ENCODE data around the gene FBN3.
"Not testable (repeated sequence)": the region's sequence is repeated elsewhere in the genome, so short reads cannot be mapped to it uniquely, and the experiment has no call there.

The FBN3 gene

DNA sequence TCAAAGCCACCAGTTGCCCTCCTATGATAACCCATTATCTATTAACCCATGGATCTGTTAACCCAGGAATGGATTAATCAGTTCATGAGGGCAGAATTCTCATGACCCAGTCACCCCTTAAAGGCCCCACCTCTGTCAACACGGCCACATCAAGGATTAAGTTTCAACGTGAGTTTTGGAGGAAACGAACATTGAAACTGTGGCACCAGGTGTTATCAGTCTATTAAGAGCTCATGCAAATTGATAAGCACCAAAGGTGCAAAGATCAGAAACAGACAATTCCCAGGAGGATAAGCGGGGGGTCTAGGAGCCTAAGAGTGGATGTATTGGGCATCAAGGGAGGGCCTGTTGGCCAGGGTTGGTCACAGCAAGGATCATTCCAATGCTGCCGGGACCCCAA lies 124.1 kb downstream of the FBN3 start:
- TF ChIP-seq, protein P1, sequence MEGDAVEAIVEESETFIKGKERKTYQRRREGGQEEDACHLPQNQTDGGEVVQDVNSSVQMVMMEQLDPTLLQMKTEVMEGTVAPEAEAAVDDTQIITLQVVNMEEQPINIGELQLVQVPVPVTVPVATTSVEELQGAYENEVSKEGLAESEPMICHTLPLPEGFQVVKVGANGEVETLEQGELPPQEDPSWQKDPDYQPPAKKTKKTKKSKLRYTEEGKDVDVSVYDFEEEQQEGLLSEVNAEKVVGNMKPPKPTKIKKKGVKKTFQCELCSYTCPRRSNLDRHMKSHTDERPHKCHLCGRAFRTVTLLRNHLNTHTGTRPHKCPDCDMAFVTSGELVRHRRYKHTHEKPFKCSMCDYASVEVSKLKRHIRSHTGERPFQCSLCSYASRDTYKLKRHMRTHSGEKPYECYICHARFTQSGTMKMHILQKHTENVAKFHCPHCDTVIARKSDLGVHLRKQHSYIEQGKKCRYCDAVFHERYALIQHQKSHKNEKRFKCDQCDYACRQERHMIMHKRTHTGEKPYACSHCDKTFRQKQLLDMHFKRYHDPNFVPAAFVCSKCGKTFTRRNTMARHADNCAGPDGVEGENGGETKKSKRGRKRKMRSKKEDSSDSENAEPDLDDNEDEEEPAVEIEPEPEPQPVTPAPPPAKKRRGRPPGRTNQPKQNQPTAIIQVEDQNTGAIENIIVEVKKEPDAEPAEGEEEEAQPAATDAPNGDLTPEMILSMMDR (conservative IDR thresholded peaks at IDR 0.05; ENCODE audit: control insufficient read depth, insufficient read depth, low read depth, low read length), result no peak
- DNase-seq (ENCODE audit: low read depth), result no peak
- H3K4me3 ChIP-seq (ENCODE audit: control insufficient read depth, low read depth, low read length), result no peak overlapping the region

DNA sequence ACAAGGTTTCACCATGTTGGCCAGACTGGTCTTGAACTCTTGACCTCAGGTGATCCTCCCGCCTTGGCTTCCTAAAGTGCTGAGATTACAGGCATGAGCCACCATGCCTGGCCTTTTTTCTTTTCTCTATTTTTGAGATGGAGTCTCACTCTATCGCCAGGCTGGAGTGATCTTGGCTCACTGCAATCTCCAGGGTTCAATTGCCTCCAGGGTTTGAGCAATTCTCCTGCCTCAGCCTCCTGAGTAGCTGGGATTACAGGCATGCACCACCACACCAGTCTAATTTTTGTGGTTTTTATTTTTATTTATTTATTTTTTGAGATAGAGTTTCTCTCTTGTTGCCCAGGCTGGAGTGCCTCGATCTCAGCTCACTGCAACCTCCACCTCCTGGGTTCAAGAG lies 125.1 kb downstream of the FBN3 start:
- DNase-seq (ENCODE audit: low read depth); H3K4me3 ChIP-seq (ENCODE audit: control insufficient read depth, low read depth, low read length): not testable (repeated sequence)

DNA sequence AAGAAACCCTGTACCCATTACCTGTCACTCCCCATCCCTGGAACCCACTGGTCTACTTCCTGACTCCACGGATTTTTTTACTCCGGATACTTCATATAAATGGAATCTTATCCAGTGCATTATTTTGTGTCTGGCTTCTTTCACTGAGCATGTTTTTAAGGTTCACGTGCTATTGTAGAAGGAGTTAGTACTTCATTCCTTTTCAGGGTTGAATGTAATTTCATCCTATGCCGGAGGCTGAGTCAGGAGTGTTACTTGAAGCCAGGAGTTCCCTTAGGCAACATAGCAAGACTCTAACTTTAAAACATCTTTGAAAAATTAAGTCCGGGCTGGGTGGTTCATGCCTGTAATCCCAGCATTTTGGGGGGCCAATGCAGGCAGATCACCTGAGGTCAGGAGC lies 126.0 kb downstream of the FBN3 start:
- H3K4me3 ChIP-seq (ENCODE audit: control insufficient read depth, low read depth, low read length), result no peak overlapping the region
- TF ChIP-seq, protein P1 (conservative IDR thresholded peaks at IDR 0.05; ENCODE audit: control insufficient read depth, insufficient read depth, low read depth, low read length), result no peak
- no peak for DNase-seq (ENCODE audit: low read depth)

GRCh38 chr19:8022275-8022674 lies 127.1 kb downstream of the FBN3 start:
- no peak overlapping the region for H3K4me3 ChIP-seq (ENCODE audit: control insufficient read depth, low read depth, low read length)
- TF ChIP-seq, protein P1 (conservative IDR thresholded peaks at IDR 0.05; ENCODE audit: control insufficient read depth, insufficient read depth, low read depth, low read length), result no peak
- DNase-seq (ENCODE audit: low read depth), result no peak

DNA sequence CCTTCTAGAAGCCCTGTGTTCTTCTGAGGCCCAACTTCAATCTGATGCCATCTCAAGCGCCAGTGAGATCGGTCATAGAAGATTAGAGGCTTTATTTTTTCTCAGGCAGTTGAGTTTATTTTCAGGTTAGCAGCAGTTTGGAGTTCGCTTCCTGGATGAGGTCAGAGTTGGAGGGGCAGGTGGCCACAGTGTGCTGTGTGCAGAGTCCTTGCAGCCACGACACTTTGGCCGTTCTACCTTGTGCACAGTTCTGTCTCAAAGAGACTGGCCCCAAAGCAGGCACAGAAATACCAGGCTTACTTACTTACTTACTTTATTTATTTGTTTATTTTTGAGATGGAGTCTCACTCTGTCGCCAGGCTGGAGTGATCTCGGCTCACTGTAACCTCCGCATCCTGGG lies 128.0 kb downstream of the FBN3 start:
- no peak for DNase-seq (ENCODE audit: low read depth)
- TF ChIP-seq, protein P1 (conservative IDR thresholded peaks at IDR 0.05; ENCODE audit: control insufficient read depth, insufficient read depth, low read depth, low read length), result no peak
- no peak overlapping the region for H3K4me3 ChIP-seq (ENCODE audit: control insufficient read depth, low read depth, low read length)

DNA sequence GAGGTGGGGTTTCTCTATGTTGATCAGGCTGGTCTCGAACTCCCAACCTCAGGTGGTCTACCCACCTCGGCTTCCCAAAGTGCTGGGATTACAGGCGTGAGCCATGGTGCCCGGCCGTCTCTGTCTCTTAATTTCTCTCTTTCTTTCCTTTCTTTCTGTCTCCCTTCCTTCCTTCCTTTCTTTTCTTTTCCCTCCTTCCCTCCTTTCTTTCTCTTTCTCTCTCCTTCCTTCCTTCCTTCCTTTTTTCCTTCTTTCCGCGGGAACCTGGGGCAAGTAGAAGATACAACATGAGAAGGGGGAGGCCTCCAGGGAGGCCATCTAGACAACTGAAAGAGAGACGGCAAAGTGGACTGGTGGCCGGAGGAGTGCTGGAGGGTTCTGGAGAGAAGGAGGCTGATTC lies 128.7 kb downstream of the FBN3 start:
- TF ChIP-seq, protein P1 (conservative IDR thresholded peaks at IDR 0.05; ENCODE audit: control insufficient read depth, insufficient read depth, low read depth, low read length), result no peak
- DNase-seq (ENCODE audit: low read depth), result no peak
- H3K4me3 ChIP-seq (ENCODE audit: control insufficient read depth, low read depth, low read length), result no peak overlapping the region

GRCh38 chr19:8017808-8018207 lies 131.6 kb downstream of the FBN3 start:
- TF ChIP-seq, protein P1 (conservative IDR thresholded peaks at IDR 0.05; ENCODE audit: control insufficient read depth, insufficient read depth, low read depth, low read length), result no peak

More at GRCh38 chr19:8017808-8018207, 131.6 kb downstream of the FBN3 start:
- no peak for DNase-seq (ENCODE audit: low read depth)
- no peak overlapping the region for H3K4me3 ChIP-seq (ENCODE audit: control insufficient read depth, low read depth, low read length)
